IPS-15b (cell line): ENCODE measurements around the gene PILRA.

Experiments
- H3K27me3 ChIP-seq: one replicate; pipeline ENCODE4 v1.6.1; 2013; ENCODE audit warnings: low read length; ENCODE audit not compliant: control insufficient read depth, insufficient read depth
- H3K36me3 ChIP-seq: one replicate; pipeline ENCODE4 v1.6.1; 2013; ENCODE audit warnings: low read length; ENCODE audit not compliant: control insufficient read depth, insufficient read depth
- H3K4me1 ChIP-seq: one replicate; pipeline ENCODE4 v1.6.1; 2013; ENCODE audit warnings: mild to moderate bottlenecking, low read length; ENCODE audit not compliant: control insufficient read depth, insufficient read depth
- H3K4me3 ChIP-seq: one replicate; pipeline ENCODE4 v1.5.1; 2013; ENCODE audit warnings: low read depth, low read length
- H3K9ac ChIP-seq: one replicate; pipeline ENCODE4 v1.6.1; 2013; ENCODE audit warnings: low read depth, mild to moderate bottlenecking, low read length
- H3K9me3 ChIP-seq: one replicate; pipeline ENCODE4 v1.6.1; 2013; ENCODE audit warnings: mild to moderate bottlenecking, low read length; ENCODE audit not compliant: control insufficient read depth, insufficient read depth

The PILRA gene

GRCh38 chr7:100386940-100387339 lies 13.7 kb downstream of the PILRA start:
- Histone ChIP-seq H3K4me3 (no peak overlapping the region), H3K9ac (no peak overlapping the region), H3K36me3 (no peaks in the 10 kb centered on the region), H3K9me3 (no peaks in the 10 kb centered on the region), H3K4me1 (no peaks in the 10 kb centered on the region), H3K27me3 (no peaks in the 10 kb centered on the region)

DNA sequence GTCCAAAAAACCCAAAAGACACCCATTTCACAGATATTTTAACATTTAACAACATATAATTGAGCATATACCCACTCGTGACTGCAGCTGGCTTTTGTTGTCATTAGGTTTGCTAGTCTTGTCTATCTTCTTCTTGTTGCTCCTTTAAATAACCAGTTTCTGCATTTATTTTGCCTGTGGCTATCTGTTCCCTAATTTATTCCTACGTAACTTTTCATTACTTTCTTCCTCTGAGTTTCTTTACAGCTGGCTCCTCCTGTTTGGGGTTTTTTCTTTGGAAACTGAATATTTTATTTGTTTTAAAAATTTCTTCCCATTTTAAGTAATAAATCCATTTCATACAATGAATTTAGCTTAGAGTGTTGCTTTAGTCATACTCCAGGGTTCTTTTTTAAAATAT lies 14.4 kb downstream of the PILRA start:
- no peak overlapping the region for H3K9ac ChIP-seq
- H3K9me3 ChIP-seq = no peaks in the 10 kb centered on the region
- no peaks in the 10 kb centered on the region for H3K27me3 ChIP-seq
- no peaks in the 10 kb centered on the region for H3K4me1 ChIP-seq
- no peaks in the 10 kb centered on the region for H3K36me3 ChIP-seq
- no peak overlapping the region for H3K4me3 ChIP-seq

DNA sequence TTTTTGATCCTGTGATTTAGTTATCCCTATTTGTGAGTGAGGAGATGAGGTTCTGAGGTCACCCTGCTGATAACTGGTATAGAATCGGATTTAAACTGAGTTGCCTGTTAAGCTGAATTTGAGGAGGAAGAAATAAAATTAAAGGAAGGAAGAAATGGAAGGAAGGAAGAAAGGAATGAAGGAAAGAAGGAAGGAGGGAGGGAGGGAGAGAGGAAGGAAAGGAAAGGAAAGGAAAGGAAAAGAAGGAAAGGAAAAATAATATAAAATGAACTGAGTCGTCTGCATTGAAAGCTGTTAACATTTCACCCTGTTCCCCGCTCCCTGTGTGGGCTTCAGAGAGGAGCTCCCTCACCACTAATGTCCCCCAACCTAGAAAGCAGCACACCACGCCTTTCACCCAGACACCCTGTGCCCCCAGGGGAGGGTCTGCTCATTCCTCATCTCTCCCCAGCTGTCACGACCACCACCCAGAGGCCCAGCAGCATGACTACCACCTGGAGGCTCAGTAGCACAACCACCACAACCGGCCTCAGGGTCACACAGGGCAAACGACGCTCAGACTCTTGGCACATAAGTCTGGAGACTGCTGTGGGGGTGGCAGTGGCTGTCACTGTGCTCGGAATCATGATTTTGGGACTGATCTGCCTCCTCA lies 16.3 kb downstream of the PILRA start:
- Histone ChIP-seq H3K4me3 (no peak overlapping the region), H3K36me3 (no peaks in the 10 kb centered on the region), H3K9me3 (no peaks in the 10 kb centered on the region), H3K4me1 (no peaks in the 10 kb centered on the region), H3K9ac (no peak overlapping the region), H3K27me3 (no peaks in the 10 kb centered on the region)

DNA sequence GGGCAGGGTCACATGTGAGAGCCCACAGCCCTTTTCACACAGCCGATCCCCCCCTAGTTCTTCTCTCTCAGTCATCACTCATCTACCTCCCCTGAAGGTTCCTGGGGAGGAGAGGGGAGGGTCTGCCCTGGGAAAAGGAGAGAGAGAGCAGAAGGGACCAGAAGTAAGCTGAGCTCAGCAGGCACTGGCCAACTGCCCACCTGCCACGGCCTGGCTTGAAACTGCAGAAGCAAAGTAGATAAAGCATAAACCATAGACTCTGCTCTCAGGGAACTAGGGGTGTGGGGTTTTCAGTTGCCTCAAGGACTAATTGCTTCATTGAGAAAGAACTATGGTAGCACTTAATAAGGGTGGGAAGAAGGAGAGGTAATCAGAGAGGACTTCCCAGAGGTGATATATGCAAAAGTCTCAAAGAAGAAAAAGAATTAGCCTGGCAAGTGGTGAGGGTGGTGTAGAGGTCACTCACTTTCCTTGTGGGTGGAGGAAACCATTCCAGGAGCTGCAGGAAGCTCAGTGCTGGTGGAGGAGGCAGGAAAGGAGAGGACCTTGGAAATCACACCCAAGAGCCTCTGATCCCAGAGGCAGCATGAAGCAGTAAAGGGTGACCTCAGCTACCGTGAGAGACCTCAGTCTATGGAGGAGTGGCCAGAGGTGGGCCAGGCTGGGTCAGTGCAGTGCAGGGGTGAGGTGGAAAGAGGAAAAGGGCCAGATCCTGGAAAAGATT lies 17.2 kb downstream of the PILRA start:
- Histone ChIP-seq H3K9me3 (no peaks in the 10 kb centered on the region), H3K36me3 (no peaks in the 10 kb centered on the region), H3K4me3 (no peak overlapping the region), H3K27me3 (no peaks in the 10 kb centered on the region), H3K9ac (no peak overlapping the region), H3K4me1 (no peaks in the 10 kb centered on the region)

DNA sequence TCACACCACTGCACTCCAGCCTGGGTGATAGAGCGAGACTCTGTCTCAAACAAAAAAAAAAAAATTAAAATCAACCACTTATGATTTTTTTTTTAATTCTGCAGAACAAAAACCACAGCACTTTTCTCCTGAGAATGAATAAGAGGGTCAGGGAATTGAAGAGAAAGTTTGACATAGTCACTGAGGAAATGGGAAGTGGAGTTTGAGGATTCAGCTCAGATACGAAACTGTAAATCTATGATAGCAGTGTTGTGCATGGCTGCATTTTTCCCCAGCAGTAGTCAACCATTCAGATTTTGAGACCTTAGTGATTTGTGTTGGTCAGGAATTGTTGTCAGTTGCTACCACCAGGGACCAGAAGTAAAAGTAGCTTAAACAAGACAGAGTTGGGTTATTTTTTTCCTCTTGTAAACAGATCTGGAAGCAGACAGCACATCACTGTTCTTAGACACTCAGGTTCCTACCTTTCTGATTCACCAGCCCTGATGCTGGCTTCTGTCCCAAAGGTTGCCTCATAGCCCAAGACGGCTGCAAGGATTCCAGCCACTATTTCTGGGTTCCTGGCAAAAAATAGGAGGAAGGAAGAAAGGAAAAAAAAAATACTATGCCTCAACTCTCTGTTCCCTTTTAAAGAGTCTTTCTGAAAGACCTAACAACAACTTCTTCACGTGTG lies 20.1 kb downstream of the PILRA start:
- Histone ChIP-seq H3K27me3 (no peaks in the 10 kb centered on the region), H3K36me3 (no peaks in the 10 kb centered on the region), H3K4me1 (peaks cover 5% of the 10 kb centered on the region), H3K9me3 (no peaks in the 10 kb centered on the region), H3K9ac (no peak overlapping the region), H3K4me3 (no peak overlapping the region)

DNA sequence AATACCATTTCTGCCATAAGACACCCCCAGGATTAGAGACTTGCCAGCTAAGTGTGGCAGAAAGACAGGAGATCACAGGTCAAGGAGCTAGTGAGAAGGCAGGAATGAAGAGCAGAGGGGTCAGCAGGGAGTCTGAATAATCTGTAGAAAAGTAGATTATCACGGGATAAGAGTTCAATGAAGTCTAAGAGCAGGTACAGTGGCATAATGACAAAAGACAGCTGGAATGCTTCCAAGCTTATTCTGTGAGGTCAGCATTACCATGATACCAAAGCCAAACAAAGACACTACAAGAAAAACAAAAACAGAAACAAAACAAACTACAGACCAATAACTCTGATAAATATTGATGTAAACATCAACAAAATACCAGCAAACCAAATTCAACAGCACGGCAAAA lies 20.8 kb downstream of the PILRA start:
- Histone ChIP-seq H3K9ac (no peak overlapping the region), H3K4me1 (peaks cover 5% of the 10 kb centered on the region), H3K27me3 (no peaks in the 10 kb centered on the region)

GRCh38 chr7:100396421-100396982 lies 23.2 kb downstream of the PILRA start:
- peaks cover 5% of the 10 kb centered on the region for H3K4me1 ChIP-seq
- H3K9ac ChIP-seq = no peak overlapping the region
- H3K9me3 ChIP-seq = no peaks in the 10 kb centered on the region
- no peaks in the 10 kb centered on the region for H3K36me3 ChIP-seq
- H3K27me3 ChIP-seq = no peaks in the 10 kb centered on the region
- H3K4me3 ChIP-seq = no peak overlapping the region

More for the DNA sequence above, 20.8 kb downstream of the PILRA start:
- H3K4me3 ChIP-seq = no peak overlapping the region
- no peaks in the 10 kb centered on the region for H3K36me3 ChIP-seq
- no peaks in the 10 kb centered on the region for H3K9me3 ChIP-seq

DNA sequence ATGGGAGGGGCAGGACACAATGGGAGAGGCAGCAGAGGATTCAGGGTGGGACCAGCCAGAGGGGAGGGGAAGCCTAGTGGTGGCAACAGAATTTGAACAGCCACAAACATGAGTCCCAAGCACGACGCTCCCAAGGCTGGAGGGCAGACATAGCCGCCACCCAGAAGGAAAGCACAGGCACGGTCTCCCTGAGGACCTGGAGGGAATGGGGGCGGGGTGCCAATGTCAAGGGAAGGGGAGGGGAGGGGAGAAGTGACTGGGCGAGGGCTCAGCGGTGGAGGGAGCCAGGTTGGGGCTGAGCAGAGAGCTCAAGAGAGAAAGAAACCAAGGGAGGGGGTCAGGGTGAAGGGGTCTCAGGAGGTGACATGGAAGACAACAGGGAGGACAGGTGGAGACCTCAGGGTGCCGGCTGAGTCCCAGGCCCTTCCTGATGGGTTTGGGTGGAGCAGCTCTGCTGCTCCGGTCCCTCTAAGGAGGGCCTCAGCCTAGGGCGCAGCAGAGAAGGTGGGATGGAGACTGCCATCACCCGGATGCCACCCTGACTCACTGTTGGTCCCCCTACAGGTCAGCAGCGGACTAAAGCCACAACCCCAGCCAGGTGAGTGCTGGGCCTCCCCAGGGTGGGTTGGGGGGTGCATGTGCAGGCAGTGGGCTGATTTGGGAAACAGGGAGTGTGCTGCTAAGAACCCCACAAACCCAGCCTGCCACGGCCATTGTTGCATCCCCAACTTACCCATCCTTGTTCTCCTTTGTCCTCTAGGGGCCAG lies 24.2 kb downstream of the PILRA start:
- Histone ChIP-seq H3K9ac (no peak overlapping the region), H3K27me3 (no peaks in the 10 kb centered on the region), H3K4me3 (no peak overlapping the region), H3K9me3 (no peaks in the 10 kb centered on the region), H3K4me1 (peaks cover 5% of the 10 kb centered on the region), H3K36me3 (no peaks in the 10 kb centered on the region)

DNA sequence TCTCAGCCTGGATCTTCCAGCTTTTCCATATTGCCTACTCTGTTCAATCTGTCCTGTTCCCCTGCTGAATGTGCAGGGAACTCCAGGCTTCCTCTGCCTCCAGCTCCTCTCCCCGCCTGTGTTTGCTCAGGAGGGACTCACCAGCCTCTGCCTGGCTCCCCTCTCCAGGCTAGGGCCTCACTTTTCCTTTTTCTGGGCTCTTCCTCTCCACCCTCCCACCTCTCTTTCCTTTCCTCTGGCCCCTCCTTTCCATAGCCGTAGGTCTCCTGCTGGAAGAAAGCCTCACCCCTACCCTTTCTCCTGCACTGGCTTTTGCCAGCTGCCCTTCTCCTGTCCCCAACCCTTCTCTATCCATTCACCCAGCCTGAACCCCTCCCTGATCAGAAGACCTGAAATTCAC lies 25.0 kb downstream of the PILRA start:
- Histone ChIP-seq H3K4me1 (peaks cover 5% of the 10 kb centered on the region), H3K4me3 (no peak overlapping the region), H3K9ac (no peak overlapping the region), H3K27me3 (no peaks in the 10 kb centered on the region), H3K9me3 (no peaks in the 10 kb centered on the region), H3K36me3 (no peaks in the 10 kb centered on the region)

DNA sequence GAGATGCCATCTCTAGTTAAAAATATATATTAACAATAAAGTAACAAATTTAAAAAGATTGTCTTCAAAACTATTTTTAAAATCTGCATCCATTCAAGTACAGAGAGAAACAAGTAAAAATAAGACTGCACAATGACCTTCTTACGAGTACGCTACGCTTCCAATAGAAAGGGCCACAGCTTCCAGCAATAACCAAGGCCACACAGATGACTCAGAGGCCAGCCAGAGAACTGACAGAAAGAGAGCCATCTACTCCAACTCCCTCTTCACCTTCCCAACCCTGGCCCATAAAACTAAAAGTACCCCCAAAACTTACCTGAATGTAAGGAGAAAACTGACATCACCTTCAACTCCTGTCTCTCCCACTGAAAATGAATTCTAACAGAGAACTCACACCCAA lies 26.8 kb downstream of the PILRA start:
- peaks cover 5% of the 10 kb centered on the region for H3K4me1 ChIP-seq
- H3K4me3 ChIP-seq = no peak overlapping the region
- H3K27me3 ChIP-seq = no peaks in the 10 kb centered on the region
- H3K9ac ChIP-seq = no peak overlapping the region
- H3K36me3 ChIP-seq = no peaks in the 10 kb centered on the region
- no peaks in the 10 kb centered on the region for H3K9me3 ChIP-seq

- peaks cover 5% of the 10 kb centered on the region for H3K4me1 ChIP-seq
- no peaks in the 10 kb centered on the region for H3K27me3 ChIP-seq
- H3K36me3 ChIP-seq = no peaks in the 10 kb centered on the region
- no peak overlapping the region for H3K9ac ChIP-seq
- H3K9me3 ChIP-seq = no peaks in the 10 kb centered on the region
- no peak overlapping the region for H3K4me3 ChIP-seq
Measured at GRCh38 chr7:100400656-100401055, 27.4 kb downstream of the PILRA start.
